HG03039 (cell line): ENCODE results near the gene WBP2.

ENCODE experiments used
- ATAC-seq: cut with Tn5 transposase; IDR thresholded peaks from one replicate; pipeline ENCODE4 v1.9.1; 2021; ENCODE audit warnings: mild to moderate bottlenecking, moderate library complexity; ENCODE audit not compliant: unreplicated experiment

Gene WBP2

DNA sequence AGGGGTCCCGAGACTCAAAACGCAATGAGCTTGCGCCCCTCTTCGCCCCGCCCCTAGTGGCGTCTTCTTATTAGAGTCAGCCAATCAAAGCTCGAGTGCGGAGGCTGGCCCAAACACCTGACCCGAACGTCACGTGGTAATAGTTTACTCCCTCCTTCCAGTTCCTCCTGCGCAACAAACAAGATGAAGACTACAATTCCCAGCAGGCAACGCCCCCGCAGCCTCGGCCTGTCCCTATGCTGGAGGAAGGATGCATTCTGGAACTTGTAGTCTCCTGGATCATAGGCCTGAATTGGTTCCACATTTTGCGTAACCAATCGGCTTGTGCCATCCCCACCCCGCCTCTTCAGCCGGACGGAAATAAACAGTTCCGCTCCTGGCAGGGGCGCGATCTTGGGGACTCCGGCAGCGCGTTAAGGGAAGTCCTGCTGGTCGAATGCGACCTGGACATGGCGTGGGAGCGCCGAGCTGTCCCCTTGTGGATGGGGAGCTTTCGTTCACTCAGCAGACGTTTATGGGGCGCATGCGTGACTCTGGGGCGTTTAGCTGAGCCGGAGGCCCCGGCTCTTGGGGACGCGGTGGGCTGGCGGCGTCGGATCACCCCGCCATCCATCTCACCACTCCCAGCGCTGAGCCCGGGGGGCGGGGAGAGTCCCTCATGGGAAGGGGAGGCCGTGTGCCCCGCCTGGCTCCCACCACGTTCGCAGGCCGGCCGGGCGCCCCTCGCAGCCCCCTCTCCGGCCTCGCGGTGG lies at the start of gene WBP2:
TSS of gene WBP2 (minus strand) at position 26 of the 752 bp plus-strand sequence. CDS start 38 bp downstream, outside the sequence.
- peak; percentile 80 for ATAC-seq

DNA sequence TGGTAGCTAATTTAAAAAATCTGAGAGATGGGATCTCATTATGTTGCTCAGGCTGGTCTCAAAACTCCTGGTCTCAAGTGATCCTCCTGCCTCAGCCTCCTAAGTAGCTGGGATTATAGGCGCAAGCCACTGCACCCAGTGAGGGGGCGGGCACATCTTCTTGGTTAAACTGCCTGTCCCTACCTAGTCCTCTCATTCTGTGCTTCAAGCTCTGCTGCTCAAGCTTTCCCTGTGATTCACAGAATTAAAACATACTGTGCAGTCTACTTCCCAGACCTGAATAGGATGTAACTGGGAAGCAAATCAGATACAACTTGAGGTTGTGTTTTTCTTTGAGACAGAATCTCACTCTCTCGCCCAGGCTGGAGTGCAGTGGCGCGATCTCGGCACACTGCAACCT lies 47.3 kb upstream of the WBP2 start:
- no peak for ATAC-seq

DNA sequence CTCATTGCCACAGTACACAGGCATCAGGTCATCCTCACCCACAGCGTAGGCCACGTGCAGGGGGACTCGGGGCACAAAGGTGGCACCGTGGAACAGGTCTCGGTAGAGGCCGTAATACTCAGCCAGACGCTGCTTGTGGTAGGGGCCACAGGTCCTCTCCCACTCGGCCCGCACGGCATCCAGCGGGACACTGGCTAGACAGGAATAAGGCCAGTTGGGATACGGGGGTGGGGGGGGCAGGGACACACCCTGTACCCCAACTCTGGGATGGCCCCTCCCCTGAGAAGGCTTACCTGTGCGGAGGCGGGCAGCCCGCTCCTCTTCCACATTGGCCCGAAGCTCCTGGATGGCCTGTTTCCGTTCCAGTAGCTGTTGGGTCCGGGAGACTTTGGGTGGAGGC lies 46.6 kb upstream of the WBP2 start:
- no peak for ATAC-seq

DNA sequence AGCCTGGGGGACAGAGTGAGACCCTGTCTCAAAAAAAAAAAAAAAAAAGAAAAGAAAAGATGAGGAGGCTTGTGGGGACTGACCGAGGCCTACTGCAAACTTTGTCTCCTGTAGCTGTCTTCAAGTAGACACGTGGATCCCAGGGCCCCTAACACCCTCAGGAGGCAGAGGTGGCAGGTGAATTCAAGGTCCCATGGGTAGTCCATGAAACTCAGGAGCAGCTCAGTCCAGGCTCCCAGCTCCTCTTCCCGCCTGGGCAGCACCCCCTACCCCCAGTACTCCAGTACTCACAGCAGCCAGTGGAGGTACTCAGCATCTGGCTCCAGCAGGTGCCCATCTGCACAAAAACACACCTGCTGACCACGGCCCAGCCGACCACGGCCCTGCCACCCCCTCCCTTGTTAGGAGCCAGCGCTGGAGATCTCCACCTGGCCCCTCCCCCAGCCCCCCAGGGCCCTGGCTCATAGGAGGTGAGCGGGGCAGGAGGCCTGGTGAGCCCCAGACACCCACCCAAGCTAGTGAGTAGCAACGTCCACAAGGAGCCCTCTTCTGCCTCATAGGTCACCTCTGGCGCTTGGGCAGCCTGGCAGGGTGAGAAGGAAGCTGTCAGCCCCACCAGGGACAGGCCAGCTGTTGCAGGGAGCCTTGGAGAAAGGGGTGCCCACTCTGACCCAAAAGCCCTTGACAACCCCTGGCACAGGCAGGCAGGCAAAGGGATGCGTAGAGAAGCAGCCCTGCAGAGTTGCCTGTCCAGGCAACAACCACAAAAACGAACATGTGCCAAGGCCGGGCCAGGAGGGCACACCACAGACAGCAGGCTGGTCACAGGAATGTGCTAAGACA lies 45.8 kb upstream of the WBP2 start:
- ATAC-seq, result no peak

DNA sequence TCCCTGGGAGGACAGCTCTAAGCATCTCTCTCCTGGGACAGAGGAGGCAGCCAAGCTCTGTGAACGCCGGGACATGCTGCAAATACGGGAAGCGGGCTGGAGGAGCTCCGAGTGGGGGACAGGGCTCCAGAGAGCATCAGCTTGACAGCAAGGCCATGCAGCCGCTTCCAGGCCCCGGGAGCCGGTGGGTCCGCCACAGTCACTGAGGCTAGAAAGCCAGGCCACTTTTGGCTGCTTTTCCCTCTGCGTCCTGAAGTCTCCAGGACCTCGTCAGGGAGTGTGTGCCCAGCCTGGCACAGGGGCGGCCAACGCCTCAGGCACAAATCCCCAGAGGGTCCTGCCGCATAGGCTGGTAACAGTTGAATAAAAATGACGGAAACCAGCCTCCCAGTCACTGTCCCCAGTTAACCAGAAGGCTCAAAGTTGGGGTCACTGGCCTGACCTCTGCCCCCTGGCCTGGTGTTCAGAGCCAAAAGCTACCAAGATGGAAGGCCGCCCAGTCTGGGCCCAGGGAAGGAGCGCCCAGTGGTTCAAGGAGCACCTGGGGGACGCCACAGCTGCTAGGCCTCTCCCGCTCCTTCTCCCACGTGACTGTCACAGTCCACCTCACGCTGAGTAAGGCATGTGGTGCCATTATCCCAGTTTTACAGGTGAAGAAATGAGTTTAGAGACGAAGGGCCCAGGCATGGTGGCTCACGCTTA lies 44.8 kb upstream of the WBP2 start:
- no peak for ATAC-seq

DNA sequence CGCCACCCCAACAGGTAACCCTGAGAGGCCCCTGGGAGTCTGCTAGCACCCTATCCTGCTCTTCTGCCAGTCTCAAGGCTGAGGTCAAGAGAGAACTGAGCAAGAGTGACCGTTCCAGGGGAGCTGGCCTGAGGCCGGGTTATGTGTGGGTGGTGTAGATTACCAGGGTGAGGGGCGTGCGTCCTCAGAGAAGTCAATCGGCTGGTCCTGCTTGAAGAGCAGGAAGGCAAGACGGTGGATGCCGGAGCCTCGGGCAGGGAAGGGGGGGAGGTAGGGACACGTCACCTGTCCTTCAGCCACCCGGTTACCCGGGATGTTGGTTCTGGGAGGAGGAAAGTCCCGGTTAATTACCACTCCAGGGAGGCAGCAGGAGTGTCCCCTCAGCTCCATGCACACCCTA lies 44.2 kb upstream of the WBP2 start:
- no peak for ATAC-seq

DNA sequence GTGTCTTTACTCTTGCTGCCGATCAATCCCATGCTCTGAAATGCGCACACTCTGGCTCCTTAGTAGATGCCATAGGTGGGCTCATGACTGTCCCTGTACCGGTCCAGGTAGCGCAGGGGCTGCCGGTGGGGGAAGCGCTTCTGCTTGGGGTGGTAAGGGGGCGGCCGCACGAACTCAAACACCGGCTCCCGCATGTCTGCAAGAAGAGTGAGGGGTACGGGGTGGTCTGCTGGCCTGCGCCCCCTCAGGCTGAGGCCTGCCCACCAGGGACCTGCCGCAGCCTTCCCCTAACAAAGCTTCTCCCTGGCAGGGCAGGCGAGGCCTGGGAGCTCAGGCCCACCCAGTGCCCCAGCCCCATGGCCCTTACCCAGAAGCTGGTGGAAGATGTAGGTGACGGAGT lies 43.7 kb upstream of the WBP2 start:
- no peak for ATAC-seq

DNA sequence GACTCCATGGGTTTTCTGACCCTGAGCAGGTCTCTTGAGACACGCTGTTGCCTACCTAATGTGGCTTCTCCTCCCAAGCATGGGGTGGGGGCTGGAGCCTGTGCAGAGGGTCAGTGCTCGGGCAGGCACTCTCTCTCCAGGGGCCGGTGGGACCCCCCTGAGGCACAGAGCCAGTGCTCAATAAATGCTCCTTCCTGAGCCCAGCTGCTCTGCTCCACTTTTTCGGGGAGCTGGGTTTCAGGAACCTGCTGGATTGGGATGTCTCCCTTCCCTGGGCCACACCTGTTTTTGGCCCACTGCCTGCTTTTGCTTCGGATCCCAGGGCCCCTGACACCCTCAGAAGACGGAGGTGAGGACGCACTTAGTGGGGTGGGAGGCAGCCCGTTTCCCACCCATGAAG lies 42.9 kb upstream of the WBP2 start:
- no peak for ATAC-seq

DNA sequence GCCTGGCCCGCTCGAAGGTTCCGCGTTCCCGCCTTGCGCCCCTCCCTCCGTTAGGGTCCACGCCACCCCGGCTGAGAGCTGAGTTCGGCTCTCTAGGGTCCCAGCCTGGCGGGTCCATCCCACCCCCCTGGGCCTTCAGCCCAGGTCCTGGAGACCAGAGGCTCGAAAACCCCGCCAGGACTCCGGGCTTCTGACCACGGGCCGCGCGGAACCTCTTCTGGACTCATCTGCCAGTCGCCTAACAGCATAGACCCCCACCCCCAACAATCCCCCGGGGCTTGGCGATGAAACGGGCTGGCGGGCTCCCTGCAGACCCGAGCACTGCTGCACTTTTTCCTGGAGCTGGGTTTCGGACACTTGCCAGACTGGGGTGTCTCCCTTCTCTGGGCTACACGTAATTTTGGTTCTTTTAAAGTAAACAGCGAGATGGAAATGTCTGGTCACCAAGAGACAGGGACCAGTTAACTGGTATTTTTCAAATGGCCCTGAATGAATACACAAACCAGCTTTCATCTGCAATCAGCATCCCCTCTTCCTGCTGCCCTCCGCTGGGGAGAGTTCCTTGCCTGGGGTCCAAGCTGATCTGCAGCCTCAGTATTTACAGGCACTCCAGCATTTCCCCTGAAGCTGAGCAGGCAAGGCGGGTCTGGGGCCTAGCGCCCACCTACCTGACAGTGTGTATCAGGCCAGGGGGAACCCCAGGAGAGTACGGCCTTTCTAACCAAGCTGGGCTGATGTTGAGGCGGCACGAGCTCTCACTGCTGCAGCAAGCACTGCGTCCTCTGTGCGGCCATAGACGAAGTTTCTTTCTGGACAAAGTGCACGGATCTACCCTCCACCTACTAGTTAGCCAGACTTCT lies 42.3 kb upstream of the WBP2 start:
- ATAC-seq, result no peak

DNA sequence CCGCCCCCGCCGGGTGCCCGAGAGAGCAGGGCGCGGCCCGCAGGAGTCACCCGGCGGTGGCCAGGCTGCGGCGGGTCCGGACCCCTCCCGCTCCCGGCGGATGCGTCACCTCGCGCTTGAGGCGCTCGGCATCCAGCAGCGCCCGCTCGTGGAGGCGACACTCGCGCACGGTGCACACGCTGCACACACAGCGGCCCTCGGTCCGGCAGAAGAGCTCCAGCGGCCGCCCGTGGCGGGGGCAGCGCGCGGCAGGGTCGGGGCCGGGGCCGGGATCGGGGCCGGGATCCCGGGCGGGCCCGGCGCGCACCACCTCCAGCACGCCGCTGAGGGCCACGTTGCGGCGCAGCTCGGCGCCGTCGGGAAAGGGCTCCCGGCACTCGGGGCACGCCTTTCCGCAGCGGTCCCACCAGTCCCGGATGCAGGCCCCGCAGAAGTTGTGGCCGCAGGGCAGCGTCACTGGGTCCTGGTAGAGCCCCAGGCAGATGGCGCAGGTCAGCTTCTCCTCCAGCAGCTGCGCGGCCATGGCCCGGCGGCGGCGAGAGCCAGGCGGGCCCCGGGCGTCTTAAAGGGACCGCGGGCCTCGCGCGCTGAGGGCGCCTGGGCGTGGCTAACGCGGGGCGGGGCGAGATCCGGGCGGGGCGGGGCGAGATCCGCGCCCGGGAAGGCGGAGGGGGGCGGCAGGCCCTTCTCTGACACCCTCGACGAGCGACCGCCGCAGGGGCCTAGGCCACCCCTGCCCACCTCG lies 41.5 kb upstream of the WBP2 start, which contains the start of gene TRIM65:
TSS of gene TRIM65 (minus strand) at position 537 of the 745 bp plus-strand sequence. CDS start at position 523, 14 bp downstream.
- peak; percentile 47 for ATAC-seq

DNA sequence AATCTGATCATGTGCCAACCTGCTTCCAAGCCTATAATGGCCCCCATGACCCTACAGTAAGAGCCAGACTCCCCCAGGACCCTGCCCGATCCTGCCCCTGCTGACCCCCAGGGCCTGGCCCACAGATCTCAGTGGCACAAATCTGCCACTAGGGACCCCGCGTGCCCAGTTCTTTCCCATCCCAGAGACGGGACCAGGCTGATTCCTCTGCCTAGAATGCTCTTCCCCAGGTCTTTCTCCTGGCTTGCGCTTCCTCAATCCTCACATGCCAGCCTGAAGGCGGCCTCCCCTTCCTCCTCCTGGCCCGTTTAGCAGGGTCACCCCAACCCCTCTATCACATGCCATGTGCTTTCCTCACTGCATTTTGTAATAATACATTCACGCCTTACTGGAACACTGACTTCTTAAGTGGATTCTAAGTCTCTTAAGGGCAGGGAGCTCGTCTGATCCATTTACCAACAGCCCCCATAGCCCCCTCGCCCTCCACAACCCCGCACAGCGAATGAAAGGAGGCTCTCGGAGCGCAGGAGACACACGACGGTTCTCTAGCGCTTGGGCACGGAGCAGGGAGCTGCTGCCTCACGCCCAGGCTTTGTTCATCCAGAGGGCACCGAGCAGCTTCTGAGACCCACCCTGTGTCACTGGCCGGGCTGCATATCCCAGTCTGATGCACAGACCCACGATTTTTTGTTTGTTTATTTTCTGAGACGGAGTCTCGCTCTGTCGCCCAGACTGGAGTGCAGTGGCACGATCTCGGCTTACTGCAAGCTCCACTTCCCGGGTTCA lies 40.4 kb upstream of the WBP2 start:
- ATAC-seq, result no peak

DNA sequence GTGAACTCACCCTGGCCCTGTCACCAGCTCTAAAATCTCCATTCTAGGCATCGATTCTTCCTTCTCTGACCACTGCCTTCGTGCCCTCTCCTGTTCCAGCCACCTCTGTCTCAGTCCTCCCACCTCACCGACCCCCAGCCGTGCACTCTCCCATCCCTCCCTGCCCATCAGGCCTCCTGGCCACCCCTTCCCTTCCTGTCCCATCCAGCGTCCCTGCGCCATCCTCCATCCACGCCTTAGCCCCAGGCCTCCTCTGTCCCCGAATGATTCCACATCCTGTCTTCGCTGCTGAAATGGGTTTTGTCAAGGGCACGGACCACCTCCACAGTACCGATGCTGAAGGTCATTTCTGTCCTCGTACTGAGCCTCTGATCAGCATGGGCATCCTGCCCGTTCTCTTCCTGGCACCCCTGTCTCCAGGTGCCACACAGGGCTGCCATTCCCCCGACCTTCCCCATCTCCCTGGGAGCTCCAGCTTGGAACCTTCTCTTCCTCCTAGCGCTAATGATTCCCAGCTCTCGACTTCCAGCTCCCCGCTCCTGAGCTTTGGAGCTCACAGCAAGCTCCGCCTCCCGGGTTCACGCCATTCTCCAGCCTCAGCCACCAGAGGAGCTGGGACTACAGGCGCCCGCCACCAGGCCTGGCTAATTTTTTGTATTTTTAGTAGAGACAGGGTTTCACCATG lies 39.1 kb upstream of the WBP2 start:
- no peak for ATAC-seq

DNA sequence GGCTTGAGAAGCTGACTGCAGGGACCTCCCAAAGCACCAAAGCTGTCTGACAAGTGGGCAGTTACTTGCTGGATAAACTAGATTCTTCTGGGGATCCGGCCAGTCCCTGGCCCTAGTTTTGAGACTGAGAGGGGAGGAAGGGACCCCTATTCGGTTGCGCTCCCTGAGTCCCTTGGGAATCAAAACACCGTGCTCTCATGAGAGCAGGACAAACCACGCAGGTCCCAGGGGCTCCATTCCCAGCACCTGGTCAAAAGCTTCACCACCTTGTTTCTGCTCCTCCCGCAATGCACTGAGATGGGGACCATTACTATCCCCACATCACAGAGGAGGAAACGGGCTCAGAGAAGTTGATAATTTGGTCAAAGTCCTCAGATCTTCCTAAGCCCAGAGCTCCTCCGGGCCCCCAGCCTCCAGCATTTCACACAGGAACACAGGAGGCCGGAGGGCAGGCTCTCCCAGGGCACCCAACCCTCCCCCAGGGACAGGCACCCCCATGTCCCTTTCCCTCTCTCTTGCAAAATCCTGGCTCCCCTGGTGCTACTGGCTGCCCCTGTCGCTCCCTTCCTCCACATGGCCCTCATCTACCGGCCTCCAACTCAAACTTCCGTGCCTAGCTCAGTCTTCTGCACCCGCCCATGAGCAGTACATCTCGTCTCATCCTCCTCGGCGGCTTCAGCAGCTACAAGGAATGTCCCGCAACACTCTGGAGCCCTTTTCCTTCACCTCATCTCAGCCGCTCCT lies 38.3 kb upstream of the WBP2 start:
- no peak for ATAC-seq

DNA sequence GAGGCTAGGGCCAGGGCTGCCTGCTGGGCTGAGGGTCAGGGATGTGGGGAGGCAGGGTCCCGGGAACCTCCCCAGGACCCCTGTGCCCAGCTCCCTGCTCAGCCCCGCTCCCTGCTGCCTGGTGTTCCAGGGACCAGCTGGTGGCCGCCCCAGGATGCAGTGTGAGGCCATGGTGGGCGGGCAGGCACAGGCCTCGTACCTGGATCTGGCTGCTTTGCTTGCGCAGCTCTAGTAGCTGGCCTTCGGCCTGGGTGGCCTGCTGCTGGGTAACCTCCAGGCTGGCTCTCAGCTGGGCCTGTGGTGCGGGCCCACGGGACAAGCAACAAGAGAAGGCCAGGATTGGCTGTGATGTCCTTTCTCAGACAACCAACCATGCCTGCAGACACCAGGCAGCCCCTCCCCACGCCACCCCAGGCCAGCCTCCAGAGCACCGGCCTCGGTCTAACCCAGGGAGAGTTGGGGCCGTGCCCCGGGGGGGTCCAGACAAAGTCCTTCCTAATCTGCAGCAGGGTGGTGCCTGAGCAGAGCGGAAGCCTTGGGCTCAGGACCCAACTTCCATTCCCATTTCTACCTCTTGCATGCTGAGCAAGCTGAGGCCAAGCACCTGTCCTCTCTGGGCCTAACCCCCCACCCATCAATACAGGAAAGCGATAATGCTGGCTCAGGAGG lies 37.6 kb upstream of the WBP2 start:
- ATAC-seq, result no peak

DNA sequence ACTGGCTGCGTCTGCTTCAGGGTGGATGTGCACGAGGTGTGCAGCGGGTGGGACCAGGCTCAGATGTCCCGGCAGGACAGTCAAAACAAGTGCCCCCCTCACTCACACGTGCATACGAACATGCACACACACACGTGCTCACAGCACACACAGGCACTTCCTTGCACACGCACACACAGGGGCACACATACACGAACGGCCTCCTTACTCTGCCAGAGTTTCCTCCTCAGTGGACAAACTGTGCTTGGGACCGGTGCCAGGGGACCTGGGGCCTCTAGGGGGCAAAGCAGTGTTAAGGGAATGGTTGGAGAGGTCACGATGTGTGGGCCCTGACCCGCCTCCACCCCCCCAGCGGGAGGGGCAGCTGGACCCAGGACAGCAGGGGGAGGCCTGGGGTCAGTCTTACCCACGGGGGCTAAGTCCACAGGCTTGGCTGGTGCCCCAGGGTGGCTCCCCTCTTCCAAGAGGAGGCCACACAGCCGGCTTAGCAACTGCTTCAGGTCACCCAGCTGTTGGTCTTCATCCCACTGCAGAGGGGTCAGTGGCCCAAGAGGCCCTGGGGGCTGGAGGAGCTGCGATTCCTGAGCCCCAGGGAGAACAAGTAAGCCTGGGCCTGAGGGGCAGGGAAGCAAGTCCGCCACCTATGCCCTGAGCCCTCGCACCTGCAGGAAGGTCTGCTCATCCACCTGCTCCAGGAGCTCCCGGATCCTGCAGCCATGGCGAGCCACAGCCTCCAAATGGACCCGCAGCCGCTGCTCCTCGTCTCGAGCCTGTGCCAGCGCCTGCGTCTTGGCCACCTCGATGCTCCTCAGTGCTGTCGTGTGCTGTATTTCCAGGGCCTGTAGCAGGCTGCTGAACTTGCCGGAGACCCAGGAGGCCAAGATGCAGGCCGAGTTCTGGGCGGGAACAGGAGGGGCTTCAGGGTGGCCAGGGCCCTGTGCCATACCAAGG lies 36.7 kb upstream of the WBP2 start:
- no peak for ATAC-seq

DNA sequence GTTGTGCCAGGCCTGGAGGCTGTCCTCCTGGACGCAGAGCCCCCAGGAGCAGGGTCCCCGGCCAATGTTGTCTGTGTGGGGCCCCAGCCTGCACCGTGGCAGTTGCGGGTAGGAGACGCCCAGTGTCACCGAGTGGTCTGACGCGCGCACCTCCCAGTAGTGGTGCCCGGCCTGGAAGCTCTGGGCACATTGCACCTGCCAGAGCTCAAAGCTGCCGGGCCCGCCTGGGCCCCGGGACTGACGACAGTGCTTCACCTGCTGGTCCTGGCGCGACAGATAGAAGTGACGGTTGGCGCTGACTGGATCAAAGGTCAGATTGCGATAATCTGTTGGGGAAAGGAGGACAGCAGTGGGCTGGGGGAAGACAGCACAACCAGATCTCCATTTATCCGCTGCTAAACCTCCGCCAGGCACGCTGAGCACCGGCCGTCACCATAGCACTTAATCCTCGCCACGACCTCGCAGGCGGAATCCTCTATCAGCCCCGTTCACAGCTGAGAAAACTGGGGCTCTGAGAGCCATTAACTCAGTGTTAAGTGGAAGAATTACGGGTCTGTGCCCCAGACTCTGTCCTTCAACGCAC lies 36.0 kb upstream of the WBP2 start:
- ATAC-seq, result no peak
